Measurements from ENCODE around the gene CNGB1.

- TF ChIP-seq CTCF (conservative IDR thresholded peaks at IDR 0.05; ENCODE audit: low read length), result no peak; the same call in 1 of the 2 replicates
- no peak for TF ChIP-seq EZH2phosphoT487 (IDR thresholded peaks at IDR 0.05; ENCODE audit: borderline replicate concordance)
Measured at GRCh38 chr16:57939872-57940224, 31.1 kb downstream of the CNGB1 start.

All from Loucy (cell line).